A673 (cell line): ENCODE data around the gene MIF. TPM values are rescaled to one million over a fixed set of nuclear protein-coding genes. Genes with fewer than 3 reads are reported as not detected.

Experiments
- BruUV-seq: library from RNA; stranded (reverse); fragments of 400-500 nt; replicated peaks from 2 replicates; lab custom pipeline; 2021; lab: Mats Ljungman, UMichigan
- CTCF ChIA-PET: fragments of 300-600 bp; sonication (Branson Sonifier 250); formaldehyde crosslinking; loops from one replicate; lab custom pipeline; 2022; ENCODE audit warnings: antibody characterized with exemption; lab: Charles Lee
- POLR2A ChIA-PET: fragments of 300-600 bp; sonication (Branson Sonifier 250); formaldehyde crosslinking; loops from one replicate; lab custom pipeline; 2022; ENCODE audit warnings: antibody characterized with exemption; ENCODE audit not compliant: low non-redundant PET; lab: Charles Lee
- DNase-seq: peaks from one replicate; pipeline ENCODE4 v3.0.0-alpha.2; 2015; ENCODE audit warnings: low spot score
- H3K27ac ChIP-seq: fragments of 200-600 bp; sonication (generic); 2 replicates; pipeline ENCODE4 v1.5.1; 2016; ENCODE audit warnings: mixed run types, low read depth, mild to moderate bottlenecking, mixed read lengths, antibody characterized with exemption, low read length; ENCODE audit not compliant: poor library complexity, severe bottlenecking
- H3K27me3 ChIP-seq: fragments of 200-600 bp; sonication (generic); replicated peaks from 2 replicates; pipeline ENCODE4 v1.6.1; 2017; ENCODE audit warnings: mixed run types, low read depth, mild to moderate bottlenecking, mixed read lengths, antibody characterized with exemption, low read length; ENCODE audit not compliant: insufficient read depth, poor library complexity
- H3K36me3 ChIP-seq: fragments of 200-600 bp; sonication (generic); 2 replicates; pipeline ENCODE4 v1.6.1; 2016; ENCODE audit warnings: mixed run types, mild to moderate bottlenecking, mixed read lengths, antibody characterized with exemption, low read length; ENCODE audit not compliant: insufficient read depth, poor library complexity, severe bottlenecking
- H3K4me1 ChIP-seq: fragments of 200-600 bp; sonication (generic); 2 replicates; pipeline ENCODE4 v1.6.1; 2017; ENCODE audit warnings: mixed run types, mild to moderate bottlenecking, mixed read lengths, antibody characterized with exemption, low read length; ENCODE audit not compliant: insufficient read depth, poor library complexity, severe bottlenecking
- H3K4me3 ChIP-seq: fragments of 200-600 bp; sonication (generic); 2 replicates; pipeline ENCODE4 v1.5.1; 2016; ENCODE audit warnings: low read depth, mixed run types, mild to moderate bottlenecking, mixed read lengths, low read length; ENCODE audit not compliant: poor library complexity, severe bottlenecking
- H3K9me3 ChIP-seq: fragments of 200-600 bp; sonication (generic); 2 replicates; pipeline ENCODE4 v1.6.1; 2016; ENCODE audit warnings: mixed run types, low read depth, mild to moderate bottlenecking, mixed read lengths, antibody characterized with exemption, low read length; ENCODE audit not compliant: poor library complexity, severe bottlenecking
- CTCF ChIP-seq: fragments of 300-800, 200-600 bp; sonication (generic); conservative IDR thresholded peaks from 2 replicates; pipeline ENCODE4 v1.5.1; 2017; ENCODE audit warnings: low read depth, mild to moderate bottlenecking, antibody characterized with exemption, low read length, moderate library complexity, mixed read lengths
- EZH2 ChIP-seq: fragments of 200-600 bp; sonication (generic); IDR thresholded peaks from 2 replicates; pipeline ENCODE4 v1.6.1; 2017; ENCODE audit warnings: borderline replicate concordance, low read depth, mild to moderate bottlenecking, mixed read lengths, antibody characterized with exemption, low read length; ENCODE audit not compliant: poor library complexity, severe bottlenecking
- intact Hi-C: fragments of 100-400 bp; cut with micrococcal nuclease; formaldehyde crosslinking; loops from one replicate; pipeline ENCODE4 v1.10.0; 2022; ENCODE audit not compliant: unreplicated experiment
- total RNA-seq: library from RNA; stranded (reverse); gene quantifications from 2 replicates; pipeline ENCODE4 v1.2.3, GENCODE V29; 2021

The MIF gene
- total RNA-seq, 1 experiment from 2014 or later, result 802 TPM

- Histone ChIP-seq H3K9me3 (no peaks in the 10 kb centered on the region), H3K27me3 (no peaks in the 10 kb centered on the region), H3K27ac (no peak overlapping the region), H3K4me1 (peaks cover 4% of the 10 kb centered on the region), H3K4me3 (no peak overlapping the region), H3K36me3 (no peaks in the 10 kb centered on the region)
- CTCF ChIA-PET, result no interaction called here
- DNase-seq, result no peak
- BruUV-seq, result no TSS peak
- TF ChIP-seq EZH2, result no peak
- TF ChIP-seq CTCF, result no peak
- intact Hi-C loops, result loop anchor here (5.0 kb wide), 2 partner anchors 81 to 306 kb away; partner anchors contain the start of gene CHCHD10
- POLR2A ChIA-PET, result no interaction called here
These were observed 46.0 kb upstream of the MIF start for GRCh38 chr22:23847991-23848864.

- Histone ChIP-seq H3K4me1 (peaks cover 4% of the 10 kb centered on the region), H3K27ac (no peak overlapping the region), H3K4me3 (peak overlapping the region; percentile 19), H3K9me3 (no peaks in the 10 kb centered on the region), H3K27me3 (no peaks in the 10 kb centered on the region), H3K36me3 (no peaks in the 10 kb centered on the region)
- CTCF ChIA-PET, result interaction anchor here (0.5 to 1.3 kb wide), 15 partner anchors 9 to 549 kb away, joined by 3 to 14 read pairs (median 4); partner anchors contain the start of genes DRICH1 and SLC2A11
- TF ChIP-seq EZH2 (no peak), CTCF (peak; percentile 98)
- no TSS peak for BruUV-seq
- POLR2A ChIA-PET, result no interaction called here
- intact Hi-C loops, result loop anchor here (5.0 kb wide), 2 partner anchors 82 to 307 kb away; partner anchors contain the start of gene CHCHD10
- peak; percentile 91 for DNase-seq
These were observed 44.9 kb upstream of the MIF start for GRCh38 chr22:23849009-23850006.

- CTCF ChIA-PET, result interaction anchor here (0.6 to 1.3 kb wide), 14 partner anchors 8 to 550 kb away, joined by 3 to 14 read pairs (median 4); partner anchors contain the start of genes DRICH1 and SLC2A11
- intact Hi-C loops, result no loop called here
- H3K4me1 ChIP-seq, result peaks cover 4% of the 10 kb centered on the region
- TF ChIP-seq CTCF (no peak), EZH2 (no peak)
- H3K4me3 ChIP-seq, result no peak overlapping the region
- H3K36me3 ChIP-seq, result no peaks in the 10 kb centered on the region
- no peaks in the 10 kb centered on the region for H3K27me3 ChIP-seq
- no peak for DNase-seq
- BruUV-seq, result no TSS peak
- no peaks in the 10 kb centered on the region for H3K9me3 ChIP-seq
- H3K27ac ChIP-seq, result no peak overlapping the region
- POLR2A ChIA-PET, result no interaction called here
These were observed 44.0 kb upstream of the MIF start for GRCh38 chr22:23850136-23850611.
